ENCODE data around the gene TMPRSS9. TPM values are rescaled to one million over a fixed set of nuclear protein-coding genes. Genes with fewer than 3 reads are reported as not detected.
A peak's percentile ranks its signal among the peaks of the same experiment; 100 is the strongest.
"Not testable (repeated sequence)": the region's sequence is repeated elsewhere in the genome, so short reads cannot be mapped to it uniquely, and the experiment has no call there.

Gene TMPRSS9
- total and polyA plus RNA-seq, 2 experiments from 2014 or later, result 0.28 TPM; not detected in 1

DNA sequence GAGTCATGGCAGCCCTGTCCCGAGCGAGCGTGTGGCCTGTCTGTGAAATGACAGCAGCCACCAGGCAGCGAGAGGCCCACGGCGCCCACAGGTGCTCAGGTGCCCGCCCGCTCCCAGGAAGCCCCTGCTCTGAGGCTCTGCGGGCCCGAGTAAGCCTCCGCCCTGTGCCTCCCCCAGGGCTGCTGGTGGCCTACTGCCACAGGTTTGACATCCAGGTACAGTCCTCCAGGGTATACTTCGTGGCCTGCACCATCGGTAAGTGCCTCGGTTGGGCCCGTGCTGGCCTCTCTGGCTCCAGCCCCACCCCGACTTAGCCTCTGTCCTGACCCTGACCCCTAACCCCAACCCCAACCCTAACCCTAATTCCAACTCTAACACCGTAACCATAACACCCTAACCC, 15.0 kb upstream of the TMPRSS9 start:
- in situ Hi-C loops (cut with MboI), result no loop called here
- H3K27ac ChIP-seq, result no peak overlapping the region
- no peak overlapping the region for H3K9ac ChIP-seq
- no peaks in the 10 kb centered on the region for H3K36me3 ChIP-seq (ENCODE audit: low read depth)
- H3K4me2 ChIP-seq (ENCODE audit: unreplicated experiment), result no peak overlapping the region
- no peak overlapping the region for H3K4me3 ChIP-seq
- H3K9me2 ChIP-seq (ENCODE audit: insufficient read depth), result no peaks in the 10 kb centered on the region
- H3K79me2 ChIP-seq (ENCODE audit: insufficient read depth), result no peaks in the 10 kb centered on the region
- no peaks in the 10 kb centered on the region for H3K9me3 ChIP-seq (ENCODE audit: low read depth)
- 97 to 99% methylated on average over 12 to 17 of the region's 17 CpGs for WGBS, 2 experiments (ENCODE audit: low coverage in 1 of 2, low lambda C conversion rate in 2 of 2, missing lambda C conversion rate in 2 of 2)
- no peaks in the 10 kb centered on the region for H3F3A ChIP-seq (ENCODE audit: insufficient read depth)
- no peaks in the 10 kb centered on the region for H3K27me3 ChIP-seq (replicated peaks; ENCODE audit: insufficient read depth)
- no peak overlapping the region for H2AFZ ChIP-seq
- H4K20me1 ChIP-seq (ENCODE audit: insufficient read depth), result no peaks in the 10 kb centered on the region
- no peak for TF ChIP-seq EZH2 (IDR thresholded peaks at IDR 0.05; ENCODE audit: insufficient read depth, poor library complexity, severe bottlenecking)
- no peak for TF ChIP-seq EZH2phosphoT487 (IDR thresholded peaks at IDR 0.05; ENCODE audit: insufficient read depth, low read depth)
- no peaks in the 10 kb centered on the region for H3K4me1 ChIP-seq (ENCODE audit: insufficient read depth)
- DNase-seq, result no peak

DNA sequence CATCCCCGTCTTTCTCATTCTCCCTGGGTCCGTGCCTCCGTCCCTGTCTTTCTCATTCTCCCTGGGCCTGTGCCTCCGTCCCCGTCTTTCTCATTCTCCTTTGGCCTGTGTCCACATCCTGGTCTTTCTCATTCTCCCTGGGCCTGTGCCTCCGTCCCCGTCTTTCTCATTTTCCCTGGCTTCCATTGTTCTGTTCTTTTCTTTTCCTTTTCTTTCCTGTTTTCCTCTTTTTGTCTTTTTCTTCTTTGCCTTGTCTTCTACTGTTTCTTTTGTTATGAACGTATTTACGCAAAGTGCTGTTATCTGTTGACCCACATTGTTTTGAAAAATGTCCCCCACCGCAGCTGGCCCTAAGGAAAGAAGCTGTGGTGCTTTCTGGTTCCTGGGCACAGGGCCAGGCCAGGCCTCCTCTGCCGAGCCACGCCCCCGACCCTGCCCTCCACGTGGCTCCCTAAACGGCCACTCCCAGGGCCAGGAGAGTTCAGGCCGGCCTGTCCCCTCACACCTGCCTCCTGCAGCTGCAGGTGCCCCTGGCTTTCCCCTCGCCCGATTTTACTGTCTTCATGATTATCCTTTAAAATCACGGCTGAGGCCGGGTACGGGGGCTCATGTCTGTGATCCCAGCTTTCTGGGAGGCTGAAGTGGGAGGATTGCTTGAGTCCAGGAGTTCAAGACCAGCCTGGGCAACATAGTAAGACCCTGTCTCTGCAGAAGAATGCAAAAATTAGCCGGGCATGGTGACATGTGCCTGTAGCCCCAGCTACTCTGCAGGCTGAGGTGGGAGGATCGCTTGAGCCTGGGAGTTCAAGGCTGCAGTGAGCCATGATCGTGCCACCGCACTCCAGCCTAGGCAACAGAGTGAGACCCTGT, 14.0 kb upstream of the TMPRSS9 start:
- Histone ChIP-seq H3K36me3 (ENCODE audit: low read depth) (no peaks in the 10 kb centered on the region), H3K4me2 (ENCODE audit: unreplicated experiment) (no peak overlapping the region), H3K9me3 (ENCODE audit: low read depth) (no peaks in the 10 kb centered on the region), H3K9me2 (ENCODE audit: insufficient read depth) (no peaks in the 10 kb centered on the region), H3K27me3 (replicated peaks; ENCODE audit: insufficient read depth) (no peaks in the 10 kb centered on the region), H3K4me3 (no peak overlapping the region), H3K9ac (no peak overlapping the region), H4K20me1 (ENCODE audit: insufficient read depth) (no peaks in the 10 kb centered on the region), H3F3A (ENCODE audit: insufficient read depth) (no peaks in the 10 kb centered on the region), H3K79me2 (ENCODE audit: insufficient read depth) (no peaks in the 10 kb centered on the region), H3K4me1 (ENCODE audit: insufficient read depth) (no peaks in the 10 kb centered on the region), H3K27ac (no peak overlapping the region), H2AFZ (no peak overlapping the region)
- TF ChIP-seq EZH2phosphoT487 (IDR thresholded peaks at IDR 0.05; ENCODE audit: insufficient read depth, low read depth) (no peak), EZH2 (IDR thresholded peaks at IDR 0.05; ENCODE audit: insufficient read depth, poor library complexity, severe bottlenecking) (no peak)
- peak; percentile 24 for DNase-seq
- 76 to 79% methylated on average over 23 to 25 of the region's 25 CpGs for WGBS, 2 experiments (ENCODE audit: low coverage in 1 of 2, low lambda C conversion rate in 2 of 2, missing lambda C conversion rate in 2 of 2)
- in situ Hi-C loops (cut with MboI), result no loop called here

DNA sequence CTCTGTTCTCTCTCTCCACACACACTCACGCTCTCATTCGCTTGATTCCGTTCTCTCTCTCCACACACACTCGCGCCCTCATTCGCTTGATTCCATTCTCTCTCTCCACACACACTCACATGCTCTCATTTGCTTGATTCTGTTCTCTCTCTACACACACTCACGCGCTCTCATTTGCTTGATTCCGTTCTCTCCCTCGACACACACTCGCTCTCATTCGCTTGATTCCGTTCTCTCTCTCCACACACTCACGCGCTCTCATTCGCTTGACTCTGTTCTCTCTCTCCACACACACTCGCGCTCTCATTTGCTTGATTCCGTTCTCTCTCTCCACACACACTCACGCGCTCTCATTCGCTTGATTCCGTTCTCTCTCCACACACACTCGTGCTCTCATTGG, 10.2 kb upstream of the TMPRSS9 start:
- H3K4me2 ChIP-seq (ENCODE audit: unreplicated experiment); H4K20me1 ChIP-seq (ENCODE audit: insufficient read depth); H3K36me3 ChIP-seq (ENCODE audit: low read depth); DNase-seq; H3K4me1 ChIP-seq (ENCODE audit: insufficient read depth); H3F3A ChIP-seq (ENCODE audit: insufficient read depth); in situ Hi-C loops (cut with MboI); H3K9me2 ChIP-seq (ENCODE audit: insufficient read depth); H3K27me3 ChIP-seq (replicated peaks; ENCODE audit: insufficient read depth); H3K79me2 ChIP-seq (ENCODE audit: insufficient read depth); H3K9ac ChIP-seq; H3K27ac ChIP-seq; H3K9me3 ChIP-seq (ENCODE audit: low read depth); H3K4me3 ChIP-seq; H2AFZ ChIP-seq: not testable (repeated sequence)
- 97% methylated on average over 24 of the region's 24 CpGs; no CpG with 5 or more reads in 1 of the 2 experiments for WGBS, 2 experiments (ENCODE audit: low coverage in 1 of 2, low lambda C conversion rate in 2 of 2, missing lambda C conversion rate in 2 of 2)

GRCh38 chr19:2350656-2351055, 9.4 kb upstream of the TMPRSS9 start:
- no peaks in the 10 kb centered on the region for H3K4me1 ChIP-seq (ENCODE audit: insufficient read depth)
- no peaks in the 10 kb centered on the region for H3K27me3 ChIP-seq (replicated peaks; ENCODE audit: insufficient read depth)
- H3K4me3 ChIP-seq, result no peak overlapping the region
- no peaks in the 10 kb centered on the region for H3F3A ChIP-seq (ENCODE audit: insufficient read depth)
- H3K79me2 ChIP-seq (ENCODE audit: insufficient read depth), result no peaks in the 10 kb centered on the region
- H3K9me3 ChIP-seq (ENCODE audit: low read depth), result no peaks in the 10 kb centered on the region
- 93 to 96% methylated on average over 15 to 16 of the region's 16 CpGs for WGBS, 2 experiments (ENCODE audit: low coverage in 1 of 2, low lambda C conversion rate in 2 of 2, missing lambda C conversion rate in 2 of 2)
- no peak overlapping the region for H3K4me2 ChIP-seq (ENCODE audit: unreplicated experiment)
- in situ Hi-C loops (cut with MboI), result no loop called here
- no peak overlapping the region for H3K27ac ChIP-seq
- H3K9ac ChIP-seq, result no peak overlapping the region
- no peak overlapping the region for H2AFZ ChIP-seq
- DNase-seq, result no peak
- no peaks in the 10 kb centered on the region for H4K20me1 ChIP-seq (ENCODE audit: insufficient read depth)
- no peaks in the 10 kb centered on the region for H3K36me3 ChIP-seq (ENCODE audit: low read depth)
- no peaks in the 10 kb centered on the region for H3K9me2 ChIP-seq (ENCODE audit: insufficient read depth)
- TF ChIP-seq EZH2 (IDR thresholded peaks at IDR 0.05; ENCODE audit: insufficient read depth, poor library complexity, severe bottlenecking) (no peak), EZH2phosphoT487 (IDR thresholded peaks at IDR 0.05; ENCODE audit: insufficient read depth, low read depth) (no peak)

Measured in GM23248 (cell line).